Stomach smooth muscle (tissue), 2 donors: ENCODE results near the gene CHAF1A.

Source experiments
- H3K27ac ChIP-seq: one replicate; pipeline ENCODE4 v1.7.0; 2013; ENCODE audit warnings: mild to moderate bottlenecking, low read length, inconsistent platforms
- H3K27me3 ChIP-seq, 2 donors: one replicate each; pipeline ENCODE4 v1.7.0; 2013; ENCODE audit warnings: low read length in 2 of 2; ENCODE audit not compliant: insufficient read depth in 2 of 2, control insufficient read depth in 1 of 2
- H3K36me3 ChIP-seq, 2 donors: one replicate each; pipeline ENCODE4 v1.7.0; 2013; ENCODE audit warnings: low read length in 2 of 2; ENCODE audit not compliant: control insufficient read depth in 2 of 2, insufficient read depth in 2 of 2
- H3K4me1 ChIP-seq: one replicate; pipeline ENCODE4 v1.7.0; 2013; ENCODE audit warnings: low read length; ENCODE audit not compliant: control insufficient read depth, insufficient read depth
- H3K4me3 ChIP-seq, 2 donors: one replicate each; pipeline ENCODE4 v1.7.0; 2013; ENCODE audit warnings: low read length in 2 of 2
- H3K9ac ChIP-seq, 2 donors: one replicate each; pipeline ENCODE4 v1.7.0; 2013; ENCODE audit warnings: low read length in 2 of 2, mild to moderate bottlenecking in 1 of 2
- H3K9me3 ChIP-seq, 2 donors: one replicate each; pipeline ENCODE4 v1.7.0; 2013; ENCODE audit warnings: low read length in 2 of 2; ENCODE audit not compliant: control insufficient read depth in 2 of 2
- donor health status: healthy.
- donor health status: Pancreatic carcinoma.

The CHAF1A gene

DNA sequence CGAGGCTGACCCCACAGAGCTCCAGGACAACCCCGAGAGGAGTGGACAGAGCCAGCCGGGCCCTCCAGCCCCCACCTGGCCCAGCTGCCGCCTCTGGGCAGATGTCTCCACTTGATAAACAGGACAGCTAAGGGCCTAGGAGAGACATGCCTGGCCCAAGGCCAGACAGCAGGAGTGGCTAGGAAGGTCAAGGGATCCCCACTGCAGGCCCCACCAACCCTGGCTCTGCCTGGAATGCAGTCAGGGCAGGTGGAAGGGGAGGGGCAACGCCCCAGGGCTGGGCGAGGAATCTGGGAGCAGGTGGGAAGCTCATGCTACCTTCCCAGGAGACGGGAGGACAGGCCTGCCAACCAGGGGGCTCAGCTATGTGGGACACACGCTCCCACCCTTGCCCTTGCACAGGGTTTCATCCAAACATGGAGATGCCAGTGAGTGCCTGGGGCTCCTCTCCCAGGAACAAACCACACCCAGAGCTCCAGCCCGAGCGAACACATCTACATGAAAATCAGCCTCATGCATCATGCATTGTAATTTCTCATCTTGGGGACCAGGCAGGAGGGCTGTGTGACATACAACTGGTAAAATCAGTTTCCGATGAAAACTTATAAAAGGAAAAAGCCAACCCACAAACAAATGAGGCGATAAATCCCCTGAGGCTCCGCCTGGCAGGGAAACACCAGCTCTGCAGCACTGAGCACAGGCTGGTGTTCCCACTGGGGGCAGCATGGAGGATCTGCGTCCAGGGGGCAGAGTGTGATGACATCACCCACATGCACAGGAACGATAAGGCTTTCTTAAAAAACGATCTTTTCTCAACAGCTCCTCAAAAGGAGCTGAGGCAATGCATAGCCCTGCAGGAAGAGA is 27.0 kb upstream of the CHAF1A start:
- Histone ChIP-seq H3K27ac (peak overlapping the region; percentile 71), H3K4me1 (peaks cover 82% of the 10 kb centered on the region), H3K27me3 (no peaks in the 10 kb centered on the region), H3K9me3 (no peaks in the 10 kb centered on the region), H3K4me3 (peak overlapping the region in 1 of 2 donors; percentile 29), H3K9ac (no peak overlapping the region), H3K36me3 (no peaks in the 10 kb centered on the region)

DNA sequence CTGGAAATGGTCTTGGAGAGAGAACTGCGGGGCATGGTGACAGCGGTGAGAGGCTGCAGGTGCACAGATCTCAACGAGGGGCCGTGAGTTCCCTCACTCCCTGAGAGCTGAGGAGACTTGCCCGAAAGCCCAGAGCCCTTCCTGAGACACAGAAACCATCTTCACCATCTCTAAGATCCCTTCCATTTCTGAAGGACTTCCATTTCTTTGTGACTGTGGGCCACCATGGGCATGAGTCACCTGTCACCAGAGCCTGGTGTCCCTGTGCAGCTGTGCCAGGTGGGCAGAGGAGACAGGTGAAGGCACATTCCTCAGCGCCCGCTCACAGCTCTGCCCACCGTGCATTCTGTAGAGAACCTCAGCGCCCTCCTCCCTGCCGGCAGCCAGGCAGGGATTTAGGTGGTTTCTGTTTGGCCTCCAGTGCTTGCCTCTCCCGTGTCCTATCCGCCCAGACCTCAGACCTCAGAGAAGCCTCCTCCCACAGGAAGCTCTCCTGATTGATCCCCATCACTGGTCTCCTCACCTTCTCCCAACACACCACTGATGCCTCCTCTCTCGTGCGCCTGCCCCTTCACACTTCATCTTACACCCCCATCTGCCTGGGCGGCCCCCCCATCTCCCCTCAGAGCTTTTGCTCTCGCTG is 26.3 kb upstream of the CHAF1A start:
- no peaks in the 10 kb centered on the region for H3K27me3 ChIP-seq
- peaks cover 82% of the 10 kb centered on the region for H3K4me1 ChIP-seq
- H3K27ac ChIP-seq, result peak overlapping the region; percentile 31
- no peaks in the 10 kb centered on the region for H3K9me3 ChIP-seq
- H3K4me3 ChIP-seq, result no peak overlapping the region
- peak overlapping the region in 1 of 2 donors; percentile 21 for H3K9ac ChIP-seq
- H3K36me3 ChIP-seq, result no peaks in the 10 kb centered on the region

GRCh38 chr19:4376671-4376990 is 25.8 kb upstream of the CHAF1A start:
- peak overlapping the region in 1 of 2 donors; percentile 36 for H3K9ac ChIP-seq
- H3K4me1 ChIP-seq, result peaks cover 77% of the 10 kb centered on the region
- no peaks in the 10 kb centered on the region for H3K9me3 ChIP-seq
- H3K27me3 ChIP-seq, result no peaks in the 10 kb centered on the region
- H3K27ac ChIP-seq, result no peak overlapping the region
- no peak overlapping the region for H3K4me3 ChIP-seq
- H3K36me3 ChIP-seq, result no peaks in the 10 kb centered on the region

GRCh38 chr19:4376991-4377781 is 25.3 kb upstream of the CHAF1A start:
- no peaks in the 10 kb centered on the region for H3K36me3 ChIP-seq
- H3K4me1 ChIP-seq, result peaks cover 72% of the 10 kb centered on the region
- H3K27me3 ChIP-seq, result no peaks in the 10 kb centered on the region
- H3K9me3 ChIP-seq, result no peaks in the 10 kb centered on the region
- H3K27ac ChIP-seq, result no peak overlapping the region
- no peak overlapping the region for H3K4me3 ChIP-seq
- no peak overlapping the region for H3K9ac ChIP-seq

- H3K4me1 ChIP-seq, result peaks cover 56% of the 10 kb centered on the region
- no peaks in the 10 kb centered on the region for H3K27me3 ChIP-seq
- H3K36me3 ChIP-seq, result peaks cover 0 to 2% of the 10 kb centered on the region in 2 donors
- no peak overlapping the region for H3K9ac ChIP-seq
- H3K9me3 ChIP-seq, result no peaks in the 10 kb centered on the region
- H3K4me3 ChIP-seq, result no peak overlapping the region
- H3K27ac ChIP-seq, result no peak overlapping the region
These were observed 23.6 kb upstream of the CHAF1A start for GRCh38 chr19:4378886-4379285.

- H3K9ac ChIP-seq, result no peak overlapping the region
- H3K27ac ChIP-seq, result no peak overlapping the region
These were observed 22.8 kb upstream of the CHAF1A start for GRCh38 chr19:4379383-4380253.

DNA sequence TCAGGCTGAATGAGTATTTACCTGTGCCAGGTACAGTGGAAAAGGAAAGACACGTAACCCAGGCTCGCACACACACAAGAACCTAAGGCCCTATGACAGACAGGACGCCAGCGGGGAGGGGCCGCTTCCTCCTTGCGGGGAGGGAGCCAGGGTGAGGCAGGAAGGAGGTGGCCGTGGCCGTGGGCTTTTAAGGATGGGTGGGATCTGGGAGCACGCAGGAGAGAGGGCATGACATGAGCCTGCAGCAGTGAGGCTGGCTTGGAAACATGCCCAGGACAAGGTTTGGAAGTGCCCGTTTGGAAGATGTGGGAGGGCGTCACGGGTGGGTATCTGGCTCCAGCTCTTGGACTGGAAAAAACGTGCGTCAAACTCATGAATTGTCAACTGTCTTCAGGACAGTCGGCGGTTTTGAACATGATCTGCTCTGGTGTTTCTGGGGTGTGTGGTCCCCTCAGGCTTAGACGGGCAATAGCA is 22.1 kb upstream of the CHAF1A start:
- Histone ChIP-seq H3K4me1 (peaks cover 43% of the 10 kb centered on the region), H3K27ac (no peak overlapping the region), H3K9ac (no peak overlapping the region)

More at GRCh38 chr19:4379383-4380253, 22.8 kb upstream of the CHAF1A start:
- Histone ChIP-seq H3K9me3 (no peaks in the 10 kb centered on the region), H3K4me1 (peaks cover 50% of the 10 kb centered on the region), H3K36me3 (peaks cover 5% of the 10 kb centered on the region in 2 donors), H3K27me3 (no peaks in the 10 kb centered on the region), H3K4me3 (no peak overlapping the region)

DNA sequence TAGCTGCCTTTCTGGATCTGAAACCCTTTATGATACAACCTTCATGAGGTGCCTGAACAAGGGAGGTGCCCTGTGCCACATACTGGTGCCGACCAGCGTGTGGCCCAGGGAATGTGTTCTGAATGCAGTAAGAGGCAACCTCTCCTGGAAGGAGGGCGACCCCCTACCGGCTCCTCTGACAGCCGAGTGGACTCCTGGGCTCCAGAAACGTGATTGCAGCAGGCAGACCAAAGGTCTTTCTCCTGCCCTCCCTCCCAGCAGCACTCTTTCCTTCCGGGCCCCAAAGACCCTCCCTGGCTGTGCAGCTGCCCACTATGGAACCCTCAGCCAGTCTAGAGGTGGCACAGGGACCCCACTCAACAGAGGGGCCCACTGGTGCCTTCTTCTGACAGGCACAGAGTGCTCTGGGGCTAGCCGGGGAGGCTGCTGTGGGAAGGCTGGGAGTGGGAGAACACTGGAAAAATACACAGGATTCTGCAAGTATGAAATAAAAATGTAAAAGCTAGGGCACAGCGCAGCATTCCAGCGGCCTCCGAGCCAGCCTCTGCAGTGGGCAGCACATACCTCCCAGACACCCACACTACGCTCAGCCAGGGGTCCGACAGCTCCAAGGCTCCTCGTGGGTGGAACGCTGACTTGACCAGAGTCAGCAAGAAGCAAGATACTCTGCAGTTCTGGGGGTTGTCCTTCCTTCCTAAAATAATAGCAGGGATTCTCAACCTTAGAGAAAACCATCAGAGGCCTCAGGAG is 17.0 kb upstream of the CHAF1A start:
- H3K27ac ChIP-seq, result no peak overlapping the region

More for the DNA sequence above, 22.1 kb upstream of the CHAF1A start:
- Histone ChIP-seq H3K4me3 (no peak overlapping the region), H3K36me3 (peaks cover 6% of the 10 kb centered on the region in 2 donors), H3K9me3 (no peaks in the 10 kb centered on the region), H3K27me3 (no peaks in the 10 kb centered on the region)

GRCh38 chr19:4386041-4386782 is 16.2 kb upstream of the CHAF1A start:
- Histone ChIP-seq H3K27me3 (no peaks in the 10 kb centered on the region), H3K4me1 (peaks cover 32% of the 10 kb centered on the region), H3K9ac (no peak overlapping the region), H3K27ac (no peak overlapping the region), H3K4me3 (no peak overlapping the region), H3K36me3 (peaks cover 6 to 8% of the 10 kb centered on the region in 2 donors), H3K9me3 (no peaks in the 10 kb centered on the region)

More for the DNA sequence above, 17.0 kb upstream of the CHAF1A start:
- Histone ChIP-seq H3K9ac (no peak overlapping the region), H3K4me3 (no peak overlapping the region), H3K9me3 (no peaks in the 10 kb centered on the region), H3K27me3 (no peaks in the 10 kb centered on the region), H3K36me3 (peaks cover 6 to 8% of the 10 kb centered on the region in 2 donors), H3K4me1 (peaks cover 32% of the 10 kb centered on the region)
